ENCODE measurements around the gene CYP4F8.
"Not testable (repeated sequence)": the region's sequence is repeated elsewhere in the genome, so short reads cannot be mapped to it uniquely, and the experiment has no call there.

Gene CYP4F8

GRCh38 chr19:15614507-15615379 is at the start of gene CYP4F8:
Gene CYP4F8 (plus strand): TSS chr19:15615218. CDS start chr19:15615617, 399 bp downstream.
- no peak for DNase-seq

- no peak for DNase-seq
Measured at GRCh38 chr19:15570420-15570819, 44.6 kb upstream of the CYP4F8 start.

GRCh38 chr19:15575406-15575805 is 39.6 kb upstream of the CYP4F8 start:
- peak; percentile 36 for DNase-seq

- peak; percentile 32 for DNase-seq
Measured at GRCh38 chr19:15576526-15577156, 38.4 kb upstream of the CYP4F8 start.

- DNase-seq: peak; percentile 18
Measured at GRCh38 chr19:15577184-15577771, 37.7 kb upstream of the CYP4F8 start.

GRCh38 chr19:15583346-15583745 is 31.7 kb upstream of the CYP4F8 start:
- peak; percentile 42 for DNase-seq

GRCh38 chr19:15584095-15584494 is 30.9 kb upstream of the CYP4F8 start:
- no peak for DNase-seq

GRCh38 chr19:15584541-15585115 is 30.4 kb upstream of the CYP4F8 start:
- peak; percentile 97 for DNase-seq

GRCh38 chr19:15587663-15588062 is 27.4 kb upstream of the CYP4F8 start:
- peak; percentile 37 for DNase-seq

GRCh38 chr19:15588265-15588664 is 26.8 kb upstream of the CYP4F8 start:
- no peak for DNase-seq

GRCh38 chr19:15589760-15590451 is 25.1 kb upstream of the CYP4F8 start:
- DNase-seq: peak; percentile 10

GRCh38 chr19:15591796-15592195 is 23.2 kb upstream of the CYP4F8 start:
- DNase-seq: peak; percentile 30

- not testable (repeated sequence) for DNase-seq
Measured at GRCh38 chr19:15592506-15592905, 22.5 kb upstream of the CYP4F8 start.

- not testable (repeated sequence) for DNase-seq
Measured at GRCh38 chr19:15593766-15594165, 21.3 kb upstream of the CYP4F8 start.

GRCh38 chr19:15595069-15595468 is 19.9 kb upstream of the CYP4F8 start:
- DNase-seq: no peak

- not testable (repeated sequence) for DNase-seq
Measured at GRCh38 chr19:15607978-15608925, 6.8 kb upstream of the CYP4F8 start.

GRCh38 chr19:15609261-15609660 is 5.8 kb upstream of the CYP4F8 start:
- DNase-seq: no peak

GRCh38 chr19:15612342-15612741 is 2.7 kb upstream of the CYP4F8 start:
- DNase-seq: no peak

GRCh38 chr19:15613338-15613737 is 1.7 kb upstream of the CYP4F8 start:
- no peak for DNase-seq

- DNase-seq: no peak
Measured at GRCh38 chr19:15615526-15615925, 508 bp downstream of the CYP4F8 start.

GRCh38 chr19:15616183-15616582 is 1.2 kb downstream of the CYP4F8 start:
- DNase-seq: no peak
